AG04449 (cell line): ENCODE results near the gene MRPL39.

ENCODE experiments used
- CTCF ChIA-PET: fragments of 350-600 bp; formaldehyde crosslinking; extraction: SDS; loops from one replicate; lab custom pipeline; 2021; ENCODE audit warnings: antibody characterized with exemption; lab: Yijun Ruan, JAX
- POLR2A ChIA-PET: fragments of 400-600, 350-600 bp; formaldehyde crosslinking; extraction: SDS; loops from one replicate; lab custom pipeline; 2020; ENCODE audit warnings: antibody characterized with exemption, inconsistent platforms; lab: Yijun Ruan, JAX
- DNase-seq: peaks from one replicate; pipeline ENCODE4 v3.0.0-alpha.2; 2010; ENCODE audit warnings: low read depth, low spot score
- H3K4me3 ChIP-seq: 2 replicates; pipeline ENCODE4 v1.5.1; 2011; ENCODE audit warnings: low read depth, mild to moderate bottlenecking, control low read depth, low read length
- CTCF ChIP-seq: IDR thresholded peaks from one replicate; pipeline ENCODE4 v1.5.1; 2011; ENCODE audit warnings: mild to moderate bottlenecking, moderate library complexity, low read length, control low read depth, inconsistent platforms; ENCODE audit not compliant: insufficient read depth; ENCODE audit errors: missing control alignments

The MRPL39 gene

GRCh38 chr21:25564349-25564948, 42.8 kb downstream of the MRPL39 start:
- H3K4me3 ChIP-seq: no peak overlapping the region
- CTCF ChIA-PET: interaction anchor here (0.9 to 1.2 kb wide), 2 partner anchors 14 to 58 kb away, joined by 3 to 4 read pairs; no protein-coding TSS in a partner anchor
- no peak for TF ChIP-seq CTCF
- DNase-seq: no peak
- POLR2A ChIA-PET: no interaction called here

- ChIA-PET POLR2A (no interaction called here), CTCF (interaction anchor here (0.7 to 1.5 kb wide), 3 partner anchors 57 to 244 kb away, joined by 3 to 4 read pairs (median 4); no protein-coding TSS in a partner anchor)
- no peak for TF ChIP-seq CTCF
- no peak for DNase-seq
- H3K4me3 ChIP-seq: peak overlapping the region; percentile 35
Measured at GRCh38 chr21:25563361-25564116, 43.7 kb downstream of the MRPL39 start.

GRCh38 chr21:25562660-25563059, 44.6 kb downstream of the MRPL39 start:
- no peak for DNase-seq
- no peak for TF ChIP-seq CTCF
- ChIA-PET POLR2A (no interaction called here), CTCF (interaction anchor here (1.5 kb wide), 2 partner anchors 10 to 107 kb away, joined by 3 to 7 read pairs; no protein-coding TSS in a partner anchor)
- peak overlapping the region; percentile 68 for H3K4me3 ChIP-seq

- CTCF ChIA-PET: interaction anchor here (0.6 to 1.5 kb wide), 5 partner anchors 11 to 106 kb away, joined by 3 to 7 read pairs (median 3); no protein-coding TSS in a partner anchor
- POLR2A ChIA-PET: interaction anchor here (0.6 to 0.7 kb wide), 3 partner anchors 72 to 110 kb away, joined by 3 to 5 read pairs (median 3); no protein-coding TSS in a partner anchor
- DNase-seq: no peak
- TF ChIP-seq CTCF: peak; percentile 58
- peak overlapping the region; percentile 68 for H3K4me3 ChIP-seq
Measured at GRCh38 chr21:25561668-25562641, 45.3 kb downstream of the MRPL39 start.

DNA sequence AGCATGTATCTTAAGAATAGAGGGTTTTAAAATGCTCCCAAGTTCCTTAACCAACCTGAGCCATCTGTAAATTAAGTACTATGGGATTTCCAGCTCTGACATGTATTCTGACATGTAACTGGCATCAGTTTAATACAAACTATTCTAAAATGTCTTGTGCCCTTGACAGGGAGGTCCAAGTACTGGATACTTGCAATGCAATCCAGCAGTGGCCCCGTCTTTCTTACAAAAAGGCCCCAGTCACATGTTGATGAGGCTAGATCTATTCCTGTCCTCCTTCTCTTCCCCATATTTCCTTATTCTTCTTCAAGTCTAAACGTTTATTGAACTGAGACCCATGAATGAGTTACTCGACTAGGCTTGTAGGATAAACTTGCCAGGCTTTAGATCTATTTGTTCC, 46.4 kb downstream of the MRPL39 start:
- no peak overlapping the region for H3K4me3 ChIP-seq
- ChIA-PET CTCF (interaction anchor here (1.0 to 1.1 kb wide), 2 partner anchors 25 to 32 kb away, joined by 3 read pairs; no protein-coding TSS in a partner anchor), POLR2A (interaction anchor here (0.7 kb wide), 1 partner anchor 109 kb away, joined by 3 read pairs; no protein-coding TSS in a partner anchor)
- no peak for TF ChIP-seq CTCF
- no peak for DNase-seq
